Transverse colon (tissue), 4 donors: ENCODE data around the gene TSPAN12. TPM values are rescaled to one million over a fixed set of nuclear protein-coding genes. Genes with fewer than 3 reads are reported as not detected.

Experiments used
- DNase-seq: peaks from one replicate; pipeline ENCODE4 v3.0.0-alpha.2; 2019
- H3K27ac ChIP-seq, 4 donors: fragments of 200-600 bp; sonication (generic); 2 replicates each; pipeline ENCODE4 v1.5.1; 2016 to 2018; ENCODE audit warnings: inconsistent platforms in 4 of 4
- H3K27me3 ChIP-seq: fragments of 200-600 bp; sonication (generic); 2 replicates; pipeline ENCODE4 v1.5.1; 2017; ENCODE audit warnings: inconsistent platforms
- H3K36me3 ChIP-seq, 4 donors: fragments of 200-600 bp; sonication (generic); 2 replicates each; pipeline ENCODE4 v1.5.1; 2017 to 2019; ENCODE audit warnings: inconsistent platforms in 4 of 4
- H3K4me1 ChIP-seq, 4 donors: fragments of 200-600 bp; sonication (generic); 2 replicates each; pipeline ENCODE4 v1.5.1; 2017 to 2020; ENCODE audit warnings: inconsistent platforms in 4 of 4
- H3K4me3 ChIP-seq, 4 donors: fragments of 200-600 bp; sonication (generic); 1 replicate in 1 of 4; 2 replicates in 3 of 4; pipeline versions ENCODE4 v1.5.1 to v1.6.1; 2017 to 2019; ENCODE audit warnings: inconsistent platforms in 4 of 4
- H3K9me3 ChIP-seq, 2 donors: fragments of 200-600 bp; sonication (generic); 2 replicates each; pipeline ENCODE4 v1.5.1; 2017 to 2019; ENCODE audit warnings: inconsistent platforms in 2 of 2
- EP300 ChIP-seq: sonication (generic); formaldehyde crosslinking; IDR thresholded peaks from one replicate; pipeline ENCODE4 v1.6.1; 2017; ENCODE audit warnings: antibody characterized with exemption, low read depth
- POLR2A ChIP-seq: fragments of 450-650 bp; IDR thresholded peaks from one replicate; pipeline ENCODE4 v1.6.1; 2016; ENCODE audit warnings: antibody characterized with exemption, mild to moderate bottlenecking, moderate library complexity
- POLR2AphosphoS5 ChIP-seq, 3 donors: sonication (generic); formaldehyde crosslinking; IDR thresholded peaks; one replicate each; pipeline ENCODE4 v1.6.1; 2016; ENCODE audit warnings: antibody characterized with exemption in 3 of 3
- WGBS, 2 donors: methylation state at CpG; one replicate each; pipeline ENCODE4 v1.1.5; 2018; ENCODE audit warnings: low coverage in 1 of 2; 5-methylcytosine and 5-hydroxymethylcytosine counted together
- in situ Hi-C, 4 donors: fragments of 200-750 bp; cut with MboI; loops; one replicate each; pipeline versions ENCODE4 v1.15.0 to v1.15.1; 2017; ENCODE audit warnings: low sequenced_read_pairs in 3 of 4, low pct_ligation_motif_present in 1 of 4, low pct_unique_long_range_greater_than_20kb in 1 of 4
- intact Hi-C: fragments of 100-400 bp; cut with DNase I; formaldehyde crosslinking; loops from one replicate; pipeline ENCODE4 v1.15.1; 2023; ENCODE audit warnings: low total_unique reads
- total RNA-seq, 4 donors: library from RNA; depleted of rRNA; stranded (reverse); fragments of >200 nt; gene quantifications; one replicate each; pipeline ENCODE4 v1.1.0, GENCODE V29; 2016
- TF ChIP-seq, protein P1 (sequence below), 5 experiments: fragments of 200-600 bp in 3 of 5; fragments of 450-650 bp in 2 of 5; sonication (generic) in 3 of 5; IDR thresholded peaks; 1 replicate in 2 of 5; 2 replicates in 3 of 5; pipeline ENCODE4 v1.5.1; 2016 to 2017; ENCODE audit warnings: antibody characterized with exemption in 5 of 5, inconsistent platforms in 3 of 5, mild to moderate bottlenecking in 2 of 5, moderate library complexity in 1 of 5

TSPAN12 gene
- total RNA-seq, 4 donors from 2014 or later: 34.9 to 55.6 (median 39.5) TPM

DNA sequence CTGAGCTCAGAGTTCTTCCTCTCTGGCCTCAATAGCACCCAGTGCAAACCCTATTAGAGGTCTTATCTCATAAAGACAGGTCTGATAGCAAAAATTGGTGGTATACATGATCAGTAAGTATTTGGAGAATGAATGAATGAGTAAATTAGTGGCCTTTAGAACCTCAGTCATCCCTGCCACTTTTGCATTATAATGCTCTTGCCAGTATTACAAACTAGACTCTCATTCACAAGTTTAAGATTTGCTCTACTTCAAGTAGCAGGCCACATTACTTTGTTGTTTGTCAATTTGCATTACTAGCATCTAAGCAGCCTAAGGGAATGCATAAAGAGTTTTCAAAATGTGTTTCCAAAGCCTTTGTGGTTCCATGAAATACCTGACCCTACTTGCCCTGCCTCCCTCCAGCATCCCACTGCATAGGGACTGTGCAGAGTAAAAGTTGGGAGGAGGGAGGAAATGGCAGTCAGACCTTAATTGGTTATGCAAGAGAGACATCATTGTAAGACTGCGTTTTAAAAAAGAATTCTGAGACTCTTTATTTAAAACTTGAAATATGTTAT, 21.3 kb downstream of the TSPAN12 start:
- Histone ChIP-seq H3K4me3 (no peak overlapping the region), H3K36me3 (no peaks in the 10 kb centered on the region), H3K4me1 (peaks cover 0 to 1% (median 0%) of the 10 kb centered on the region in 4 donors), H3K27ac (no peak overlapping the region), H3K9me3 (no peaks in the 10 kb centered on the region), H3K27me3 (no peaks in the 10 kb centered on the region)
- in situ Hi-C loops: no loop called here
- DNase-seq: no peak
- intact Hi-C loops: no loop called here
- TF ChIP-seq POLR2A: no peak
- TF ChIP-seq, protein P1, sequence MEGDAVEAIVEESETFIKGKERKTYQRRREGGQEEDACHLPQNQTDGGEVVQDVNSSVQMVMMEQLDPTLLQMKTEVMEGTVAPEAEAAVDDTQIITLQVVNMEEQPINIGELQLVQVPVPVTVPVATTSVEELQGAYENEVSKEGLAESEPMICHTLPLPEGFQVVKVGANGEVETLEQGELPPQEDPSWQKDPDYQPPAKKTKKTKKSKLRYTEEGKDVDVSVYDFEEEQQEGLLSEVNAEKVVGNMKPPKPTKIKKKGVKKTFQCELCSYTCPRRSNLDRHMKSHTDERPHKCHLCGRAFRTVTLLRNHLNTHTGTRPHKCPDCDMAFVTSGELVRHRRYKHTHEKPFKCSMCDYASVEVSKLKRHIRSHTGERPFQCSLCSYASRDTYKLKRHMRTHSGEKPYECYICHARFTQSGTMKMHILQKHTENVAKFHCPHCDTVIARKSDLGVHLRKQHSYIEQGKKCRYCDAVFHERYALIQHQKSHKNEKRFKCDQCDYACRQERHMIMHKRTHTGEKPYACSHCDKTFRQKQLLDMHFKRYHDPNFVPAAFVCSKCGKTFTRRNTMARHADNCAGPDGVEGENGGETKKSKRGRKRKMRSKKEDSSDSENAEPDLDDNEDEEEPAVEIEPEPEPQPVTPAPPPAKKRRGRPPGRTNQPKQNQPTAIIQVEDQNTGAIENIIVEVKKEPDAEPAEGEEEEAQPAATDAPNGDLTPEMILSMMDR (IDR thresholded peaks at IDR 0.05): no peak
- no peak for TF ChIP-seq POLR2AphosphoS5 (IDR thresholded peaks at IDR 0.05)
- TF ChIP-seq EP300: no peak
- 86 to 93% methylated on average over 1 of the region's 1 CpG for WGBS, 2 donors

DNA sequence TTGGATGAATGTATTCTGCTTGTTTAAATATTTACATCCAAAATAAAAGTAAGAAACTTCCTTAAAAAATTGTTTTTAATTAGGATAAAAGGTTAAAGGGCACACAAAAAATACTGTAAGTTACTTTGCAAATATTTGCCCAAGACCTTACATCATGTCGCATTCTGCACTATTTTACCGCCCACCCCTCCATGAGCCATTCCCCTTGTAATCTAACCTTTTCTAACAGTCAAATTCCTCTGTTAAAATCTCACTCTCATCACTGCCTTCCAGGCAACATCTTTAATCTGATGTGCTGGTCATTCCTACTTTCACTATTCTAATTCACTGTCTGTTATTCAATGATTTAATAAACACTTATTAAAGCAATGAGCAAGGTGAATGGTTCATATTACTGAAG, 23.2 kb downstream of the TSPAN12 start:
- in situ Hi-C loops (no loop called here), intact Hi-C loops (no loop called here)
- no peak overlapping the region for H3K4me3 ChIP-seq
- WGBS, 2 donors: 85% methylated on average over 2 of the region's 2 CpGs
- TF ChIP-seq POLR2A: no peak
- TF ChIP-seq POLR2AphosphoS5 (IDR thresholded peaks at IDR 0.05): no peak
- TF ChIP-seq, protein P1 (IDR thresholded peaks at IDR 0.05): no peak
- TF ChIP-seq EP300: no peak
- H3K9me3 ChIP-seq: no peaks in the 10 kb centered on the region
- no peaks in the 10 kb centered on the region for H3K4me1 ChIP-seq
- no peak for DNase-seq
- H3K36me3 ChIP-seq: no peaks in the 10 kb centered on the region
- no peaks in the 10 kb centered on the region for H3K27me3 ChIP-seq
- H3K27ac ChIP-seq: no peak overlapping the region

DNA sequence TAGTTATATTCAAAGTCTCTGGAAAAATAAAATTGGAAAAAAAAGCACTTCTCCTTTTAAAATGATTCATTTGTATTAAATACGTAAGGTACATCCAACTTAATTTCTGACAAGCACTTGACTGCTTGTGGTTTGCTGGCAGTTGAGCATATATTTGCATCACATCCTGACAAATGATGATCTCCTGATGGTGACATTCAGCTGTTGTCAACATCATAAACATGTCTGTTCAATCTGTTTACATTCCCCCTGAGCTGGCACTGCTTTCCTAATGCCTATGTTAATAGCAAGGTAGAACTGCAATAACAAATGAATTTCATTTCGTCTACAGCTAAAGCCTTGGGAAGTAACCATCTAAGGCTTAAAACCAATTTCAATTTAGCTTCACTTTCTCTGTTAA, 24.4 kb downstream of the TSPAN12 start:
- WGBS, 2 donors: 41 to 57% methylated on average over 2 of the region's 2 CpGs
- Histone ChIP-seq H3K9me3 (no peaks in the 10 kb centered on the region), H3K4me3 (no peak overlapping the region), H3K36me3 (no peaks in the 10 kb centered on the region), H3K27me3 (no peaks in the 10 kb centered on the region), H3K27ac (no peak overlapping the region), H3K4me1 (no peaks in the 10 kb centered on the region)
- intact Hi-C loops (no loop called here), in situ Hi-C loops (no loop called here)
- TF ChIP-seq POLR2AphosphoS5 (IDR thresholded peaks at IDR 0.05) (no peak), POLR2A (no peak), EP300 (no peak)
- TF ChIP-seq, protein P1 (IDR thresholded peaks at IDR 0.05): no peak
- no peak for DNase-seq

DNA sequence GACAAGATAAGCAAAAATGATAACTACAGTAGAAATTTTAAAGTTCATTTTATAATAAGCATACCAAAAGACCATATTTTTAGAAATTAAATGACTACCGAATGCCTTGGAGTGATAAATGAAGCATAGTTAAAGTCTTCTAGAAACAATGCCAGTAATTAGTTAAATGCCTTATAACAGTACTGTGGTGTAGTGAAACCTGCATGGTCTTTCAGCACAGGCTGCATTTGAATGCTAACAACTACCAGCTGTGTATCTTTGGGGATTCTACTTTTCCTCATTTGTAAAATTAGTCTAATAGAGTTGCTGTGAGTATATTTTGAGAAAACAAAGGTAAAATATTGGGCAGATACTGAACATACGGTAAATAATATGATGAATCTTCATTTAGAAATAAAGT, 25.1 kb downstream of the TSPAN12 start:
- in situ Hi-C loops (no loop called here), intact Hi-C loops (no loop called here)
- 81 to 95% methylated on average over 2 of the region's 2 CpGs for WGBS, 2 donors
- no peak overlapping the region for H3K4me3 ChIP-seq
- TF ChIP-seq, protein P1 (IDR thresholded peaks at IDR 0.05): no peak
- TF ChIP-seq POLR2AphosphoS5 (IDR thresholded peaks at IDR 0.05): no peak
- TF ChIP-seq EP300: no peak
- no peak for TF ChIP-seq POLR2A
- no peak overlapping the region for H3K27ac ChIP-seq
- no peaks in the 10 kb centered on the region for H3K4me1 ChIP-seq
- no peaks in the 10 kb centered on the region for H3K27me3 ChIP-seq
- no peak for DNase-seq
- H3K9me3 ChIP-seq: no peaks in the 10 kb centered on the region
- no peaks in the 10 kb centered on the region for H3K36me3 ChIP-seq
